Measurements from ENCODE around the gene SCP2.

SCP2 gene

GRCh38 chr1:53073868-53074311 lies 146.8 kb downstream of the SCP2 start:
- Histone ChIP-seq H3K27ac (ENCODE audit: low read depth, low read length, poor library complexity, severe bottlenecking) (no peak overlapping the region), H3K9me3 (ENCODE audit: low read length) (no peaks in the 10 kb centered on the region), H4K20me1 (ENCODE audit: insufficient read depth, low read length) (no peaks in the 10 kb centered on the region), H3K4me1 (ENCODE audit: insufficient read depth, low read length, severe bottlenecking) (no peaks in the 10 kb centered on the region), H2AFZ (ENCODE audit: low read length) (no peak overlapping the region), H3K4me3 (ENCODE audit: low read depth, low read length, poor library complexity, severe bottlenecking) (no peak overlapping the region), H3K79me2 (ENCODE audit: insufficient read depth, low read length) (no peaks in the 10 kb centered on the region), H3K9me2 (ENCODE audit: low read depth, low read length) (no peaks in the 10 kb centered on the region), H3K27me3 (ENCODE audit: insufficient read depth, low read length) (peaks cover 5% of the 10 kb centered on the region), H3K9ac (ENCODE audit: low read length) (no peak overlapping the region), H3K36me3 (ENCODE audit: insufficient read depth, low read length) (no peaks in the 10 kb centered on the region), H3F3A (ENCODE audit: insufficient read depth, low read length) (no peaks in the 10 kb centered on the region), H3K4me2 (ENCODE audit: low read length) (no peak overlapping the region)
- no peak for TF ChIP-seq CTCF (IDR thresholded peaks at IDR 0.05; ENCODE audit: low read length)
- TF ChIP-seq EZH2 (IDR thresholded peaks at IDR 0.05; ENCODE audit: borderline replicate concordance, low read length) = no peak

- H3K4me2 ChIP-seq (ENCODE audit: low read length) = no peak overlapping the region
- no peaks in the 10 kb centered on the region for H3F3A ChIP-seq (ENCODE audit: insufficient read depth, low read length)
- no peaks in the 10 kb centered on the region for H3K4me1 ChIP-seq (ENCODE audit: insufficient read depth, low read length, severe bottlenecking)
- H3K9ac ChIP-seq (ENCODE audit: low read length) = no peak overlapping the region
- H3K27me3 ChIP-seq (ENCODE audit: insufficient read depth, low read length) = peaks cover 5% of the 10 kb centered on the region
- TF ChIP-seq CTCF (IDR thresholded peaks at IDR 0.05; ENCODE audit: low read length) = no peak
- no peak for TF ChIP-seq EZH2 (IDR thresholded peaks at IDR 0.05; ENCODE audit: borderline replicate concordance, low read length)
- H3K36me3 ChIP-seq (ENCODE audit: insufficient read depth, low read length) = no peaks in the 10 kb centered on the region
- no peaks in the 10 kb centered on the region for H4K20me1 ChIP-seq (ENCODE audit: insufficient read depth, low read length)
- no peak overlapping the region for H3K4me3 ChIP-seq (ENCODE audit: low read depth, low read length, poor library complexity, severe bottlenecking)
- no peaks in the 10 kb centered on the region for H3K9me2 ChIP-seq (ENCODE audit: low read depth, low read length)
- H3K79me2 ChIP-seq (ENCODE audit: insufficient read depth, low read length) = no peaks in the 10 kb centered on the region
- H3K27ac ChIP-seq (ENCODE audit: low read depth, low read length, poor library complexity, severe bottlenecking) = no peak overlapping the region
- no peaks in the 10 kb centered on the region for H3K9me3 ChIP-seq (ENCODE audit: low read length)
- no peak overlapping the region for H2AFZ ChIP-seq (ENCODE audit: low read length)
These were observed 147.5 kb downstream of the SCP2 start for GRCh38 chr1:53074313-53075154.

- Histone ChIP-seq H2AFZ (ENCODE audit: low read length) (no peak overlapping the region), H3K9ac (ENCODE audit: low read length) (no peak overlapping the region), H3K27ac (ENCODE audit: low read depth, low read length, poor library complexity, severe bottlenecking) (no peak overlapping the region), H3K27me3 (ENCODE audit: insufficient read depth, low read length) (peaks cover 3% of the 10 kb centered on the region), H3K79me2 (ENCODE audit: insufficient read depth, low read length) (no peaks in the 10 kb centered on the region), H3K4me1 (ENCODE audit: insufficient read depth, low read length, severe bottlenecking) (no peaks in the 10 kb centered on the region), H3K36me3 (ENCODE audit: insufficient read depth, low read length) (no peaks in the 10 kb centered on the region), H3K4me3 (ENCODE audit: low read depth, low read length, poor library complexity, severe bottlenecking) (no peak overlapping the region), H4K20me1 (ENCODE audit: insufficient read depth, low read length) (no peaks in the 10 kb centered on the region), H3K9me3 (ENCODE audit: low read length) (no peaks in the 10 kb centered on the region), H3K4me2 (ENCODE audit: low read length) (no peak overlapping the region), H3F3A (ENCODE audit: insufficient read depth, low read length) (no peaks in the 10 kb centered on the region), H3K9me2 (ENCODE audit: low read depth, low read length) (no peaks in the 10 kb centered on the region)
- TF ChIP-seq EZH2 (IDR thresholded peaks at IDR 0.05; ENCODE audit: borderline replicate concordance, low read length) (no peak), CTCF (IDR thresholded peaks at IDR 0.05; ENCODE audit: low read length) (no peak)
These were observed 148.1 kb downstream of the SCP2 start for GRCh38 chr1:53075206-53075605.
